Forelimb muscle (tissue), 1 donor: Measurements from ENCODE around the gene OXLD1. TPM values are rescaled to one million over a fixed set of nuclear protein-coding genes. Genes with fewer than 3 reads are reported as not detected.

ENCODE experiments used
- DNase-seq: peaks from one replicate; pipeline ENCODE4 v3.0.0-alpha.2; 2013; ENCODE audit warnings: low read depth
- polyA plus RNA-seq: library from polyadenylated mRNA; unstranded; fragments of 120-200 nt; gene quantifications from one replicate; pipeline ENCODE4 v1.2.1, GENCODE V29; 2013; ENCODE audit not compliant: insufficient read length

OXLD1 gene
- polyA plus RNA-seq, 1 donor: 9.4 TPM

- DNase-seq: peak; percentile 90
Measured at GRCh38 chr17:81702934-81703746, 36.7 kb upstream of the OXLD1 start, which contains the start of gene MRPL12. MRPL12 (plus strand) TSS chr17:81703367; CDS start chr17:81703502, 135 bp downstream.

- no peak for DNase-seq
Measured at GRCh38 chr17:81701288-81702071, 35.1 kb upstream of the OXLD1 start.

- no peak for DNase-seq
Measured at GRCh38 chr17:81700353-81701287, 34.2 kb upstream of the OXLD1 start.

GRCh38 chr17:81697261-81698044 lies 31.0 kb upstream of the OXLD1 start:
- no peak for DNase-seq

- DNase-seq: no peak
Measured at GRCh38 chr17:81696218-81696941, 30.0 kb upstream of the OXLD1 start.

GRCh38 chr17:81695801-81696200 lies 29.4 kb upstream of the OXLD1 start:
- no peak for DNase-seq

GRCh38 chr17:81695211-81695610 lies 28.8 kb upstream of the OXLD1 start:
- DNase-seq: no peak

- no peak for DNase-seq
Measured at GRCh38 chr17:81694810-81695209, 28.4 kb upstream of the OXLD1 start.

- no peak for DNase-seq
Measured at GRCh38 chr17:81693509-81694210, 27.3 kb upstream of the OXLD1 start.

- no peak for DNase-seq
Measured at GRCh38 chr17:81691608-81692007, 25.2 kb upstream of the OXLD1 start.

- DNase-seq: no peak
Measured at GRCh38 chr17:81691196-81691595, 24.8 kb upstream of the OXLD1 start.

- DNase-seq: no peak
Measured at GRCh38 chr17:81690549-81690948, 24.1 kb upstream of the OXLD1 start.

- no peak for DNase-seq
Measured at GRCh38 chr17:81690066-81690465, 23.7 kb upstream of the OXLD1 start.

GRCh38 chr17:81688616-81689015 lies 22.2 kb upstream of the OXLD1 start:
- DNase-seq: no peak

GRCh38 chr17:81687770-81688541 lies 21.6 kb upstream of the OXLD1 start:
- DNase-seq: no peak

- DNase-seq: no peak
Measured at GRCh38 chr17:81686614-81687013, 20.2 kb upstream of the OXLD1 start.

- no peak for DNase-seq
Measured at GRCh38 chr17:81685108-81685507, 18.7 kb upstream of the OXLD1 start.

- no peak for DNase-seq
Measured at GRCh38 chr17:81684442-81684911, 18.1 kb upstream of the OXLD1 start.
